Activated effector memory CD4-positive, alpha-beta T cell treated with Interleukin-2 at 50 U/mL for 16 hours (primary cell): ENCODE results near the gene TNNI3.
"Not testable (repeated sequence)": the region's sequence is repeated elsewhere in the genome, so short reads cannot be mapped to it uniquely, and the experiment has no call there.

Experiments
- DNase-seq: peaks from one replicate; pipeline ENCODE4 v3.0.0-alpha.2; 2020

The TNNI3 gene

GRCh38 chr19:55172741-55173140 lies 15.2 kb upstream of the TNNI3 start:
- DNase-seq: no peak

GRCh38 chr19:55172318-55172717 lies 14.8 kb upstream of the TNNI3 start:
- not testable (repeated sequence) for DNase-seq

- DNase-seq: no peak
These were observed 13.9 kb upstream of the TNNI3 start for GRCh38 chr19:55171440-55171839.

- no peak for DNase-seq
These were observed 11.6 kb upstream of the TNNI3 start for GRCh38 chr19:55169136-55169535.

- DNase-seq: no peak
These were observed 9.2 kb upstream of the TNNI3 start, which contains the start of gene DNAAF3 for GRCh38 chr19:55166530-55167268. TSS of gene DNAAF3 (minus strand) at chr19:55166613. CDS start at chr19:55166413, 200 bp downstream.

GRCh38 chr19:55165952-55166529 lies 8.5 kb upstream of the TNNI3 start:
- DNase-seq: no peak

- DNase-seq: no peak
These were observed 4.2 kb upstream of the TNNI3 start for GRCh38 chr19:55161571-55162322.

- no peak for DNase-seq
These were observed 3.4 kb upstream of the TNNI3 start for GRCh38 chr19:55160986-55161365.

GRCh38 chr19:55160128-55160985 lies 2.8 kb upstream of the TNNI3 start:
- DNase-seq: peak; percentile 69

- DNase-seq: no peak
These were observed 1.6 kb upstream of the TNNI3 start for GRCh38 chr19:55158848-55159749.

- no peak for DNase-seq
These were observed 891 bp upstream of the TNNI3 start for GRCh38 chr19:55158423-55158822.

- DNase-seq: no peak
These were observed 1.1 kb downstream of the TNNI3 start for GRCh38 chr19:55156202-55157063.

GRCh38 chr19:55155784-55156183 lies 1.7 kb downstream of the TNNI3 start:
- not testable (repeated sequence) for DNase-seq

GRCh38 chr19:55153652-55154264 lies 3.8 kb downstream of the TNNI3 start:
- DNase-seq: no peak

- DNase-seq: no peak
These were observed 5.5 kb downstream of the TNNI3 start for GRCh38 chr19:55152017-55152416.

GRCh38 chr19:55149078-55150003 lies 8.2 kb downstream of the TNNI3 start, which contains the start of gene TNNT1:
TSS of gene TNNT1 (minus strand) at chr19:55149206. CDS start at chr19:55147157, 2,049 bp downstream.
- DNase-seq: no peak

GRCh38 chr19:55147545-55148251 lies 9.8 kb downstream of the TNNI3 start:
- no peak for DNase-seq

GRCh38 chr19:55146705-55147273 lies 10.7 kb downstream of the TNNI3 start:
- DNase-seq: no peak
